Urothelium cell line (cell line): ENCODE measurements around the gene SLC1A7.

Experiments used
- DNase-seq: peaks from one replicate; pipeline ENCODE4 v3.0.0; 2011; ENCODE audit warnings: low spot score, mixed read lengths
- FAIRE-seq: peaks from 2 replicates; lab custom pipeline; 2011; peaks lifted over from hg19 to GRCh38; lab: Jason Lieb, UNC

Gene SLC1A7

DNA sequence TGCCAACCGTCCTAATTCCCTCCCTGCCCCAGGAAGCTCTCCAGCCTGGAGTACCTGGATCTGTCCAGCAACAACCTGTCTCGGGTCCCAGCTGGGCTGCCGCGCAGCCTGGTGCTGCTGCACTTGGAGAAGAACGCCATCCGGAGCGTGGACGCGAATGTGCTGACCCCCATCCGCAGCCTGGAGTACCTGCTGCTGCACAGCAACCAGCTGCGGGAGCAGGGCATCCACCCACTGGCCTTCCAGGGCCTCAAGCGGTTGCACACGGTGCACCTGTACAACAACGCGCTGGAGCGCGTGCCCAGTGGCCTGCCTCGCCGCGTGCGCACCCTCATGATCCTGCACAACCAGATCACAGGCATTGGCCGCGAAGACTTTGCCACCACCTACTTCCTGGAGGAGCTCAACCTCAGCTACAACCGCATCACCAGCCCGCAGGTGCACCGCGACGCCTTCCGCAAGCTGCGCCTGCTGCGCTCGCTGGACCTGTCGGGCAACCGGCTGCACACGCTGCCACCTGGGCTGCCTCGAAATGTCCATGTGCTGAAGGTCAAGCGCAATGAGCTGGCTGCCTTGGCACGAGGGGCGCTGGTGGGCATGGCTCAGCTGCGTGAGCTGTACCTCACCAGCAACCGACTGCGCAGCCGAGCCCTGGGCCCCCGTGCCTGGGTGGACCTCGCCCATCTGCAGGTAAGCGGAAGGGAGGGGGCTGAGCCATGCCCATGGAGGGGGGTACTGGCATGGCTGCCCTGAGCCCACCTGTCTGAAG is 63.9 kb downstream of the SLC1A7 start:
- no peak for FAIRE-seq
- DNase-seq, result no peak

DNA sequence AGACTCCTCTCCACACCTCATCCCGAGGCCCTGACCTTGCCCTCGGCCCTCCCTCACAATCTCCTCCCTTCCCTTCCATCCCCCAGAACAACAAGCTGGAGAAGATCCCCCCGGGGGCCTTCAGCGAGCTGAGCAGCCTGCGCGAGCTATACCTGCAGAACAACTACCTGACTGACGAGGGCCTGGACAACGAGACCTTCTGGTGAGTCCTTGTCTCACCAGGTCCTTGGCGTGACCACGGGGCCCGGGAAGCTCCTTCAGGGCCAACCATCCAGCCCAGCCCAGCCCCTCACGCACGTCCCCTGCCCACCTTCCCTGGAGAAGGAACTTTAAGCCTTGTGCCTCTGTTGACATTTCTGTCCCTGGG is 64.9 kb downstream of the SLC1A7 start:
- no peak for DNase-seq
- FAIRE-seq, result no peak

DNA sequence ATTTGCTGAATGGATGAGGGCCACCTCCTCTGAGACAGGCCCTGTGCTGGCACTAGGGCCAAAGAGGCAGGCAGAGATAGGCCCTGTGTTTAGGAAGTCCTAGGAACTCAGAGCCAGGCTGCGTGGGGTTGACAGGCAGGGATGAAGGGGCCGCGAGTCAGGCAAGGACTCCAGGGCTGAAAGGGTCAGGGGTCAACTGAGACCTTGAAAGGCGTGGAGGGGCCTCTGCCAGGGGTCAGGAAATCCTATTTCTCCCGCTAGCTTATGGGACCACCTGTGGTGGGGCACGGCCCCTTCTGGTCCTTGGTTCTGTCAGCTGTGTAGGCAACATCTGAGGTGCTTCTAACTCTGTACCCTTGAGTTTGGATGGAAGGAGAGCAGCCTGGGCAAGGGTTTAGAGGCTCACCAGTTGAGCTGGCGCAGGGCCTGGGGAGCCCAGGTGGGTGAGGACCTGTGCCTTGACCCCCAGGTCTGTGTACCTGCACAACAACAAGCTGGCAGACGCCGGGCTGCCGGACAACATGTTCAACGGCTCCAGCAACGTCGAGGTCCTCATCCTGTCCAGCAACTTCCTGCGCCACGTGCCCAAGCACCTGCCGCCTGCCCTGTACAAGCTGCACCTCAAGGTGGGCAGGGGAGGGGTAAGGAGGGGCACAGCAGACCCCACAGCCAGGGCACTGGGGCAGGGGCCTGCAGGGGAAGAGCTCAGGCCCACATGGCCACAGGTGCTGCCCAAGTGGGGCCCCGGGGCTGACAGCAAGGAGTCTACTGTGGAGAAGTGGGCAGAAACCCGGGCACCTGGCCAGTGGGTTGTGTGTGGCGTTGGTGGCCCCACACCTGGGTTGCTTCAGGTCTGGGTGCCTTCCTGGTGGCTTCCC is 65.5 kb downstream of the SLC1A7 start:
- no peak for FAIRE-seq
- DNase-seq, result no peak

- no peak for FAIRE-seq
- no peak for DNase-seq
These were observed 66.3 kb downstream of the SLC1A7 start for GRCh38 chr1:53076165-53076564.

DNA sequence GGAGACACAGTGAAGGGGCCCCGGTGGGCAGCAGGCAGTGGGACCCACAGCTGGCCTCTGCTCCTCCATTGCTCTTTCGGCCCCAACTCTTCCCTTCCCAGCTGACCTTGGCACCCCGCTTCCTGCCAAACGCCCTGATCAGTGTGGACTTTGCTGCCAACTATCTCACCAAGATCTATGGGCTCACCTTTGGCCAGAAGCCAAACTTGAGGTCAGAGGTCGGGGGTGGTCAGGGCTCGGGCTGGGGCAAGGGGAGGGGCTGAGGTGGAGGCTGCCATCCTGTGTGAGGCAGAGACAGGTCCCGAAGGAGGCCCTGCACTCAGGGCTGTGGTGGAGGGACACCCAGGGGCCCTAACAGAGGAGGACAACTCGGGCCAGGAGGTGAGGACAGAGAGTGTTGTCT is 66.7 kb downstream of the SLC1A7 start:
- no peak for FAIRE-seq
- no peak for DNase-seq

- no peak for FAIRE-seq
- DNase-seq, result no peak
These were observed 67.2 kb downstream of the SLC1A7 start for GRCh38 chr1:53075206-53075605.

DNA sequence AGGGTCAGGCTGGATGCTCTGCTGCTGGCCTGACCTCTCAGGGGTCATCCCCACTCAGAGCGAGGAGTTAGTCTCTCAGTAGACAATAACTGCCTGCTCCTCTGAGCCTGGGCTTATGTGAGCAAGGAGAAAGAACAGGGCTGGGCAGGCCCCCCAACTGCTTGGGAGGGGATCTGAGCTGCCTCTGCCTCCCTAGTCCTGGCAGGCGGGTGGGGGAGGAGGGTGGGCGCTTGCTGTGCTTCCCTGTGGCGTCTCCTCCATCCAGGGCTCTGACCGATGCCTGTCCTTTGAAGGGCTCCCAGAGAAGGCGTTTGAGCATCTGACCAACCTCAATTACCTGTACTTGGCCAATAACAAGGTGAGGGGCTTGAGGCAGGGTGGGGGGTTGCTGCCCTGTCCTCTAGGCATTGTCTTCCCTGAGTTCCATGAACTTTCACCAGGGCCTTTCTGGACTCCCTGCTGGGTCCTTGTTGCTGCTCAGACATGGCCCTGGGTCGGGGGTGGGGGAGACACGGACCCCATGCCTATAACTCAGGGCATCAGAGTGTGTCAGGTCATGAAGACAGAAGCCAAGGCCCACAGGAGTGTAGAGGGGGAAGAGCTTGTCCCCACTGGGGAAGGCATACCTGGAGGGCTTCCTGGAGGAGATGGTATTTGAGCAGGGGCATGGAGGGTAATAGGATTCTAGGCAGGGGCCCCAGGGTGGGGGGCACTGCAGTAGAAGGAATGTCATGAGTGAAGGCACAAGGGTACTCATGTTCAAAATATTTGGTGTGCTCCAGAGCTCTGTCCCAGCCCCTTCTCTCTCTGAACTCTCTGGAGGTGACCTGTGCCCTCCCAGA is 67.9 kb downstream of the SLC1A7 start:
- FAIRE-seq, result no peak
- DNase-seq, result no peak

GRCh38 chr1:53073868-53074311 is 68.5 kb downstream of the SLC1A7 start:
- FAIRE-seq, result no peak
- DNase-seq, result no peak

DNA sequence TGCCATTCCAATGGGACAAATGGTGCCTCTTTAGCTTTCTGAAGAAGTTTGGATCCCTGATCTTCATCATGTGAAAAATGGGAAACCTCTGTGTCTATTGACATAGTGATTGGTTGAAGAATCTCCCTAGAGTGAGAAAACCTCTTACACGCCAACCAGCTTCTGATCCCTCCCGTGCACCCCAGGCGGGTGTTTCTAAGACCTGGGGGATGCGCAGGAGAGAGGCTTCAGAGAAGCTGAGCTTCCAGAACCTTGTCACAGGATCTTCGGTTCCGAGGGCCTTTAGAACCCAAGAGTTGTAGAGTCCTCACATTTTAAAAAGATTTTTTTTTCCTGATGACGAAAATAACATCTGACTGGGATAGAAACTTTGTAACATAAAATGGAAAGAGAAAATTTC is 69.2 kb downstream of the SLC1A7 start:
- no peak for FAIRE-seq
- DNase-seq, result no peak

DNA sequence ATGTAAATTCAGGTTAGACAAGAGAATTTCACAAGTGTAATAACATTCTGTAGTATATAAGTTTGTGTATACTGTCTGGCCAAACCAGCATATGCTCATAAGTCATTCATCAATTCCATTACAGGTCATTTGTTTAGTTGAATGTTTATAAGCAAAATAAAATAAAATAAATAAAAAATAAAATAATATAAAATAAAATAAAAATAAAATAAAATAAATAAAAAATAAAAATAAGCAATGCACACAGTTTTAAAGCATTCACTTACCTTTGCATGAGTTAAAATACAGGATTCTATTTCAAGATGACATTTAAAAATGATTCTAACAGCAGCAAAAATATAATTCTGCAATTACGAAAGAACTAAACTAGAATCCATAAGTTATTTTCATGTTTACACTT is 70.5 kb downstream of the SLC1A7 start:
- DNase-seq (no peak), FAIRE-seq (no peak)

GRCh38 chr1:53071167-53071865 is 71.1 kb downstream of the SLC1A7 start:
- DNase-seq (no peak), FAIRE-seq (no peak)

- DNase-seq (no peak), FAIRE-seq (no peak)
These were observed 71.8 kb downstream of the SLC1A7 start for GRCh38 chr1:53070621-53071020.

GRCh38 chr1:53069663-53070327 is 72.6 kb downstream of the SLC1A7 start:
- no peak for FAIRE-seq
- no peak for DNase-seq

DNA sequence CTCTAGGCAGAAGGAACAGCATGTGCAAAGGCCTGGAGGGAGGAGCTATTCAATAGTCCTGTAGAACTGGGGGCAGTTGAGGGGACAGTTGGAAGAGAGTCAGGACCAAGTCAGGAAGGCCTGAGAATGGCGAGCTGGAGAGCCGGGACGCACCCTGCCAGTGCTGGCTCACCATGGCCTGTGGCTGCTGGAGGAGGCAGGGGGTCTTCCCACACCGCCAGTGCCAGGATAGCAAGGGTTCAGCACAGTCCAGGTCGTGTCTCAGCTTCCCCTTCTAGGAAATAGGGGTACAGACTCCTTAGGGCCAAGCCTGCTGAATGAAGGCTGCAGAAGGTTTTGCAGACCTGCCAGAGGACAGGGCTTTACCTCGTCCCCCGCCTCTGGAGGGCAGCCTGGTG is 73.2 kb downstream of the SLC1A7 start:
- DNase-seq (no peak), FAIRE-seq (no peak)

DNA sequence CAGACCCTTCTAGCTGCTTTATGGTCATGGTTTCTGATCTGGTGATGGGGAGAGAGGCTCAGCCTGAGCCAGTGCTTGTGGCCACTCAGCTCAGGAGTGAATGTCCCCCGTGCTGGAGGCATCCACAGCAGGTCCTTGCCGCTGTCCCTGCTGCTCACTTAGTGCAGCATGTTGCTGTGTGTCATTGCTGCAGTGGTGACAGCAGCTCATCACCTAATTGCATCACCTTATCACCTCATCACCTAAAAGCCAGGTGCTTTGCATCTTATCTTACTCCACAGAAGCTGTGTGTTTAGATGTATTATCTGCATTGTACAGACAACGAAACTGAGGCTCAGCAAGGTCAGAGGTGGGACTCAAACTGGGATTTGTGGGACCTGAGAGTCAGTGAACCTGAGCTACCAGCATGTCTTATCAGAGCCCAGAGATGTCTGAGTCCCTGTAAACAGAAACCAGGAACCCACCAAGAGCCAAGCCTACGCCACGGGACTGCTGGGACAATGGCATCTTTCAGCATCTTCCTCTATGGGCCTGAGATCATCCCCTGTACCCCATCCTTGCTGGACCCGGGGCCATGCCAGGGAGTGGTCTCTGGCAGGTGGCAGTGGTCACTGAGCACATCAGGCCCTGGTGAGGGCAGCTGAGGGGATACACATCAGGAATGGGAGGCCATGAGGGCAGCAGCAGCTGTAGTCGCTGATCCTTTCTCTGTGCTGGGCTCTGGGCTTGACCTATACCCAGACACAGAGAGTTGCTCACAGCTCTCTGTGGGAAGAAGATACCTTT is 73.9 kb downstream of the SLC1A7 start:
- DNase-seq (no peak), FAIRE-seq (no peak)

DNA sequence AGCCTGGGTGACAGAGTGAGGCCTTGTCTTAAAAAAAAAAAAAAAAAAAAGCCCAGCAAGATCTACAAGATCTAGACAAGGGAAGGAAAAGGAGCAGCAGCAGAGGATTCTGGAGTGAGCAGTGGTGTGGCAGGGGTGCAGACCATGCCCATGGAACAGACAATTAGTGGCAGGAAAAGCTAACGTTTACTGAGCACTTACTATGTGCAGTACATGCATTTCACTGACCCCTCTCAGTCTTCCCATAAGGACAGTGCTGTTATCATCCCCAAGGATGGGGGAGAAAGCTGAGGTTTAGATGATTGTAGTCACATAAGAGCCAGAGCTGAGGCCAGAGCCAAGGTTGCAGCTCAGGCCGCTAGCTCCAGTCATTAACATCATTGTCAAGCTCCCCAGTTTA is 74.6 kb downstream of the SLC1A7 start:
- FAIRE-seq (no peak), DNase-seq (no peak)

- DNase-seq (no peak), FAIRE-seq (no peak)
These were observed 75.3 kb downstream of the SLC1A7 start for GRCh38 chr1:53066891-53067738.

DNA sequence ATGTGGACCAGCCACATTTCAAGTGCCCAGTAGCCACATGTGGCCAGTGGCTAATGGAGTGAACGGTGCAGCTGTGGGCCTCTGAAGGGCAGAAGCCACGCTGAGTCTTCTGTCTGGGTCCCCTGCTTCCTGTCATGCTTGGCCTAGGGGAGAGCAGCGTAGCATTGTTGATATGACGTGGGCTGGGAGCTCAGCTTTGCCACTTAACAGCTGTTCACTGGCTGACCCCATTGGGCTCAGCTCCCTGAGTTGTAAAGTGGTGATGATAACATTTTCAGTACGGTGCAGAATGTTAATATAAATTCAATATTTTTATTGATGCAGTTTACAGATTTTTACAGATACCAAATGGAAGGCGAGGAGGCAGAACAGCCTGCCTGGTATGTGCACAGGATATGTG is 76.0 kb downstream of the SLC1A7 start:
- no peak for FAIRE-seq
- DNase-seq, result no peak
